ENCODE measurements around the gene LEO1.

- TF ChIP-seq CBFB (IDR thresholded peaks at IDR 0.05; ENCODE audit: low read depth) (no peak), POLR2AphosphoS5 (IDR thresholded peaks at IDR 0.05; ENCODE audit: low read length) (peak; percentile 51; the same call in 1 of the 2 replicates), FOS (IDR thresholded peaks at IDR 0.05; ENCODE audit: borderline replicate concordance, extremely low read depth, insufficient read length) (no peak), CTCF (IDR thresholded peaks at IDR 0.05 in 2 of 3, conservative IDR thresholded peaks at IDR 0.05 in 1 of 3; ENCODE audit: control insufficient read depth in 2 of 3, extremely low read depth in 1 of 3, insufficient read depth in 1 of 3, low read depth in 3 of 3, low read length in 3 of 3) (peak; percentile 60 to 88 (median 80)), SREBF1 (IDR thresholded peaks at IDR 0.05; ENCODE audit: low read length) (no peak)
Observed at GRCh38 chr15:51982013-51982769, 10.6 kb upstream of the LEO1 start.
